Common myeloid progenitor, CD34-positive (primary cell): Measurements from ENCODE around the gene PTGDS.

Experiments
- CTCF ChIA-PET: fragments of 350-600 bp; sonication (Branson Sonifier 250); formaldehyde crosslinking; loops from one replicate; lab custom pipeline; 2021; ENCODE audit warnings: antibody characterized with exemption; lab: Charles Lee
- POLR2A ChIA-PET: fragments of 350-600 bp; sonication (Branson Sonifier 250); formaldehyde crosslinking; loops from one replicate; lab custom pipeline; 2021; ENCODE audit warnings: antibody characterized with exemption; lab: Charles Lee
- DNase-seq, 3 donors: peaks; one replicate each; pipeline versions ENCODE4 v3.0.0 to v3.0.0-alpha.2; 2013
- H3K27ac ChIP-seq, 2 experiments: 1 replicate in 1 of 2; 2 replicates in 1 of 2; pipeline ENCODE4 v1.7.0; 2013; ENCODE audit warnings: inconsistent platforms in 2 of 2, low read length in 2 of 2, mild to moderate bottlenecking in 2 of 2, low read depth in 1 of 2, moderate library complexity in 1 of 2; ENCODE audit not compliant: severe bottlenecking in 2 of 2, insufficient read depth in 1 of 2, poor library complexity in 1 of 2
- H3K27me3 ChIP-seq, 5 experiments: replicated peaks in 2 of 5; 1 replicate in 3 of 5; 2 replicates in 2 of 5; pipeline versions ENCODE4 v1.6.1 to v1.7.0; 2013; ENCODE audit warnings: low read length in 4 of 5, mild to moderate bottlenecking in 2 of 5, moderate library complexity in 2 of 5, inconsistent platforms in 1 of 5; ENCODE audit not compliant: insufficient read depth in 5 of 5, control insufficient read depth in 4 of 5
- H3K36me3 ChIP-seq, 4 experiments: 1 replicate in 2 of 4; 2 replicates in 2 of 4; pipeline versions ENCODE4 v1.6.1 to v1.7.0; 2013; ENCODE audit warnings: low read length in 3 of 4, control low read depth in 1 of 4, mild to moderate bottlenecking in 1 of 4; ENCODE audit not compliant: control insufficient read depth in 4 of 4, insufficient read depth in 4 of 4
- H3K4me1 ChIP-seq, 4 experiments: 1 replicate in 3 of 4; 2 replicates in 1 of 4; pipeline versions ENCODE4 v1.6.1 to v1.7.1; 2013; ENCODE audit warnings: low read length in 3 of 4, mild to moderate bottlenecking in 3 of 4, control low read depth in 1 of 4, inconsistent platforms in 1 of 4, moderate library complexity in 1 of 4; ENCODE audit not compliant: control insufficient read depth in 4 of 4, insufficient read depth in 4 of 4; ENCODE audit errors: control extremely low read depth in 1 of 4
- H3K4me3 ChIP-seq, 7 experiments: 1 replicate in 4 of 7; 2 replicates in 3 of 7; pipeline versions ENCODE4 v1.5.1 to v1.7.0; 2013; ENCODE audit warnings: mild to moderate bottlenecking in 7 of 7, low read length in 6 of 7, moderate library complexity in 6 of 7, inconsistent platforms in 2 of 7, low read depth in 2 of 7, control low read depth in 1 of 7; ENCODE audit not compliant: insufficient read depth in 4 of 7, control insufficient read depth in 1 of 7; ENCODE audit errors: extremely low read depth in 1 of 7
- H3K9me3 ChIP-seq, 5 experiments: 1 replicate in 4 of 5; 2 replicates in 1 of 5; pipeline versions ENCODE4 v1.6.1 to v1.7.1; 2013; ENCODE audit warnings: low read length in 4 of 5, mild to moderate bottlenecking in 2 of 5, inconsistent platforms in 1 of 5, low read depth in 1 of 5, moderate library complexity in 1 of 5; ENCODE audit not compliant: control insufficient read depth in 4 of 5, insufficient read depth in 2 of 5; ENCODE audit errors: control extremely low read depth in 1 of 5
- WGBS: methylation state at CpG from one replicate; pipeline ENCODE4 v1.1.5; 2013; ENCODE audit not compliant: insufficient coverage; 5-methylcytosine and 5-hydroxymethylcytosine counted together

PTGDS gene

GRCh38 chr9:136973618-136974617 lies 3.4 kb upstream of the PTGDS start:
- WGBS = 90% methylated on average over 23 of the region's 29 CpGs
- POLR2A ChIA-PET = no interaction called here
- peaks cover 0 to 6% (median under 1%) of the 10 kb centered on the region in 5 experiments for H3K27me3 ChIP-seq
- no peak overlapping the region for H3K4me3 ChIP-seq
- H3K4me1 ChIP-seq = peaks cover 0 to 42% (median 36%) of the 10 kb centered on the region in 4 experiments
- CTCF ChIA-PET = interaction anchor here (0.7 to 5.7 kb wide), 11 partner anchors 8 to 317 kb away, joined by 3 to 28 read pairs (median 6); partner anchors contain the start of gene CLIC3
- H3K9me3 ChIP-seq = no peaks in the 10 kb centered on the region
- no peaks in the 10 kb centered on the region for H3K36me3 ChIP-seq
- DNase-seq = no peak
- H3K27ac ChIP-seq = no peak overlapping the region

GRCh38 chr9:136974817-136975535 lies 2.3 kb upstream of the PTGDS start:
- ChIA-PET CTCF (interaction anchor here (0.7 to 5.7 kb wide), 14 partner anchors 9 to 72 kb away, joined by 3 to 28 read pairs (median 6); partner anchors contain the start of genes CLIC3 and PAXX), POLR2A (interaction anchor here (1.0 to 1.4 kb wide), 2 partner anchors 54 to 60 kb away, joined by 4 to 7 read pairs; no protein-coding TSS in a partner anchor)
- no peak overlapping the region for H3K27ac ChIP-seq
- H3K27me3 ChIP-seq = peaks cover 0 to 11% (median 4%) of the 10 kb centered on the region in 5 experiments
- DNase-seq = peak in 1 of 3 donors; percentile 28
- no peaks in the 10 kb centered on the region for H3K36me3 ChIP-seq
- H3K4me3 ChIP-seq = peak overlapping the region in 1 of 7 experiments; percentile 30
- H3K4me1 ChIP-seq = peaks cover 0 to 43% (median 38%) of the 10 kb centered on the region in 4 experiments
- WGBS = 37% methylated on average over 14 of the region's 15 CpGs
- no peaks in the 10 kb centered on the region for H3K9me3 ChIP-seq

GRCh38 chr9:136975644-136976043 lies 1.7 kb upstream of the PTGDS start:
- H3K36me3 ChIP-seq = no peaks in the 10 kb centered on the region
- ChIA-PET CTCF (interaction anchor here (1.0 to 5.7 kb wide), 15 partner anchors 10 to 77 kb away, joined by 3 to 28 read pairs (median 6); partner anchors contain the start of genes CLIC3 and PAXX), POLR2A (interaction anchor here (1.0 to 1.5 kb wide), 3 partner anchors 16 to 59 kb away, joined by 4 to 7 read pairs (median 5); partner anchors contain the start of gene PAXX)
- H3K4me3 ChIP-seq = peak overlapping the region in 1 of 7 experiments; percentile 30
- H3K4me1 ChIP-seq = peaks cover 0 to 41% (median 36%) of the 10 kb centered on the region in 4 experiments
- no peaks in the 10 kb centered on the region for H3K9me3 ChIP-seq
- DNase-seq = peak; percentile 82 to 95 (median 93)
- no peak overlapping the region for H3K27ac ChIP-seq
- H3K27me3 ChIP-seq = peaks cover 0 to 11% (median 4%) of the 10 kb centered on the region in 5 experiments
- 4% methylated on average over 14 of the region's 14 CpGs for WGBS

GRCh38 chr9:136977649-136978072 lies 357 bp downstream of the PTGDS start:
- H3K9me3 ChIP-seq = no peaks in the 10 kb centered on the region
- peaks cover 0 to 11% (median 4%) of the 10 kb centered on the region in 5 experiments for H3K27me3 ChIP-seq
- peak overlapping the region in 4 of 7 experiments; percentile 19 to 64 (median 46) for H3K4me3 ChIP-seq
- CTCF ChIA-PET = interaction anchor here (3.2 to 5.7 kb wide), 2 partner anchors 10 to 58 kb away, joined by 17 to 28 read pairs; no protein-coding TSS in a partner anchor
- H3K4me1 ChIP-seq = peaks cover 0 to 41% (median 36%) of the 10 kb centered on the region in 4 experiments
- DNase-seq = no peak
- H3K27ac ChIP-seq = no peak overlapping the region
- POLR2A ChIA-PET = no interaction called here
- WGBS = 21% methylated on average over 21 of the region's 33 CpGs
- no peaks in the 10 kb centered on the region for H3K36me3 ChIP-seq

GRCh38 chr9:136978073-136978864 lies 965 bp downstream of the PTGDS start:
- Histone ChIP-seq H3K27me3 (peaks cover 0 to 17% (median 4%) of the 10 kb centered on the region in 5 experiments), H3K4me1 (peaks cover 0 to 41% (median 36%) of the 10 kb centered on the region in 4 experiments), H3K4me3 (peak overlapping the region in 4 of 7 experiments; percentile 19 to 64 (median 46)), H3K27ac (no peak overlapping the region), H3K9me3 (no peaks in the 10 kb centered on the region), H3K36me3 (no peaks in the 10 kb centered on the region)
- POLR2A ChIA-PET = interaction anchor here (1.1 kb wide), 1 partner anchor 15 kb away, joined by 3 read pairs; no protein-coding TSS in a partner anchor
- DNase-seq = peak; percentile 43 to 59 (median 55)
- CTCF ChIA-PET = interaction anchor here (1.0 to 5.7 kb wide), 3 partner anchors 9 to 57 kb away, joined by 3 to 28 read pairs (median 17); no protein-coding TSS in a partner anchor
- 1% methylated on average over 45 of the region's 78 CpGs for WGBS
